Lung (tissue), 13 donors: Measurements from ENCODE around the gene LMOD1. TPM values are rescaled to one million over a fixed set of nuclear protein-coding genes. Genes with fewer than 3 reads are reported as not detected.

Source experiments
- ATAC-seq: fragments of 200-7000 bp; cut with Tn5 transposase; one replicate; pipeline ENCODE4 v1.9.1; 2020; ENCODE audit warnings: moderate number of reproducible peaks; ENCODE audit not compliant: insufficient read depth, low FRiP score
- DNase-seq, 3 donors: peaks; one replicate each; pipeline ENCODE4 v3.0.0-alpha.2; 2013 to 2017
- H3K27ac ChIP-seq, 2 donors: one replicate each; pipeline ENCODE4 v1.5.1; 2013; ENCODE audit warnings: mild to moderate bottlenecking in 2 of 2, moderate library complexity in 2 of 2, control low read depth in 1 of 2, inconsistent platforms in 1 of 2, low read depth in 1 of 2, low read length in 1 of 2
- H3K27me3 ChIP-seq, 3 donors: one replicate each; pipeline ENCODE4 v1.5.1; 2013; ENCODE audit warnings: low read length in 2 of 3; ENCODE audit not compliant: control insufficient read depth in 3 of 3, insufficient read depth in 3 of 3
- H3K36me3 ChIP-seq, 4 donors: one replicate each; pipeline ENCODE4 v1.5.1; 2013; ENCODE audit warnings: low read length in 4 of 4, mild to moderate bottlenecking in 1 of 4, moderate library complexity in 1 of 4; ENCODE audit not compliant: control insufficient read depth in 4 of 4, insufficient read depth in 4 of 4
- H3K4me1 ChIP-seq, 5 donors: one replicate each; pipeline ENCODE4 v1.5.1; 2013; ENCODE audit warnings: low read length in 5 of 5, mild to moderate bottlenecking in 2 of 5, moderate library complexity in 1 of 5; ENCODE audit not compliant: control insufficient read depth in 5 of 5, insufficient read depth in 5 of 5
- H3K4me3 ChIP-seq: one replicate; pipeline ENCODE4 v1.5.1; 2013; ENCODE audit warnings: mild to moderate bottlenecking, control low read depth, moderate library complexity
- H3K9ac ChIP-seq, 2 donors: one replicate each; pipeline ENCODE4 v1.5.1; 2013; ENCODE audit warnings: low read length in 2 of 2, control low read depth in 1 of 2; ENCODE audit not compliant: insufficient read depth in 1 of 2
- H3K9me3 ChIP-seq, 4 donors: one replicate each; pipeline ENCODE4 v1.5.1; 2013; ENCODE audit warnings: low read length in 3 of 4, mild to moderate bottlenecking in 1 of 4, moderate library complexity in 1 of 4; ENCODE audit not compliant: control insufficient read depth in 4 of 4, insufficient read depth in 3 of 4
- CTCF ChIP-seq: IDR thresholded peaks from 2 replicates; pipeline ENCODE4 v1.5.1; 2012; ENCODE audit warnings: mild to moderate bottlenecking; ENCODE audit errors: control extremely low read depth, extremely low read depth
- WGBS, 2 donors: extraction: QIAGEN DNeasy Blood & Tissue Kit; methylation state at CpG; one replicate each; pipeline ENCODE4 v1.1.7; 2013; 5-methylcytosine and 5-hydroxymethylcytosine counted together
- polyA plus RNA-seq, 2 donors: library from polyadenylated mRNA; stranded (reverse); fragments of 200-250 nt; gene quantifications; one replicate each; pipeline ENCODE4 v1.2.1, GENCODE V29; 2013
- small RNA-seq: library from RNA; depleted of rRNA; stranded (forward); fragments of <200 nt; gene quantifications from one replicate; pipeline ENCODE3, GENCODE V24; 2014; ENCODE audit warnings: low replicate concordance
- total RNA-seq, 2 donors: library from RNA; depleted of rRNA in 1 of 2; stranded (reverse); fragments of >200 nt in 1 of 2; gene quantifications; one replicate each; pipeline ENCODE4 v1.2.1, GENCODE V29; 2014 to 2021
- donor health status: control.
- donor health status: control.
- donor health status: Bipolar disorder and iron deficiency.
- donor health status: healthy.
- donor health status: DM: yes; HTN: yes; CAD: no.

The LMOD1 gene
- total and polyA plus RNA-seq, 4 donors: 9.6 to 25.1 (median 18.2) TPM

- 83 to 84% methylated on average over 1 of the region's 1 CpG for WGBS, 2 donors
- Histone ChIP-seq H3K4me3 (no peak overlapping the region), H3K4me1 (peaks cover 0 to 24% (median 7%) of the 10 kb centered on the region in 5 donors), H3K9me3 (no peaks in the 10 kb centered on the region), H3K27me3 (no peaks in the 10 kb centered on the region), H3K9ac (no peak overlapping the region), H3K36me3 (peaks cover 7 to 23% (median 16%) of the 10 kb centered on the region in 4 donors), H3K27ac (no peak overlapping the region)
- no peak for TF ChIP-seq CTCF
- DNase-seq (no peak), ATAC-seq (no peak)
Measured at GRCh38 chr1:201847150-201847549, 99.2 kb downstream of the LMOD1 start.

Small RNAs within 50 kb of the gene (small RNA-seq; reads per million reads assigned to genes)
- not detected for gene MIR6739
- gene RF00156: not detected

Other genes starting within 250 kb of the LMOD1 start
- 10 to 100 TPM; 37.2 to 52.3 TPM for gene IPO9, start 117.4 kb downstream of the LMOD1 start, total RNA-seq
- 10 to 100 TPM; 16.7 to 24.4 TPM for gene IPO9, start 117.4 kb downstream of the LMOD1 start, polyA plus RNA-seq
- gene SHISA4, start 57.6 kb downstream of the LMOD1 start, total RNA-seq: 10 to 100 TPM in 1 of 2 donors, 1 to 10 TPM in 1; 7.2 to 15.8 TPM
- gene SHISA4, start 57.6 kb downstream of the LMOD1 start, polyA plus RNA-seq: 10 to 100 TPM in 1 of 2 donors, 1 to 10 TPM in 1; 7.7 to 15.9 TPM
- 10 to 100 TPM; 25.9 to 44.4 TPM for gene TIMM17A, start 9.0 kb upstream of the LMOD1 start, total RNA-seq
- gene TIMM17A, start 9.0 kb upstream of the LMOD1 start, polyA plus RNA-seq: 10 to 100 TPM; 26.1 to 56.1 TPM
- gene RNPEP, start 36.1 kb upstream of the LMOD1 start, total RNA-seq: 10 to 100 TPM; 40.7 to 74.9 TPM
- 10 to 100 TPM; 45.9 to 49.2 TPM for gene RNPEP, start 36.1 kb upstream of the LMOD1 start, polyA plus RNA-seq
- gene ELF3, start 64.0 kb upstream of the LMOD1 start, total RNA-seq: 100 to 1,000 TPM; 150 to 219 TPM
- 100 to 1,000 TPM; 143 to 148 TPM for gene ELF3, start 64.0 kb upstream of the LMOD1 start, polyA plus RNA-seq
- gene GPR37L1, start 176.4 kb upstream of the LMOD1 start, total RNA-seq: under 1 TPM in 1 of 2 donors, not detected in 1; 0.09 TPM
- gene GPR37L1, start 176.4 kb upstream of the LMOD1 start, polyA plus RNA-seq: under 1 TPM; 0.04 to 0.05 TPM
- 10 to 100 TPM; 27.8 to 82.0 TPM for gene ARL8A, start 198.2 kb upstream of the LMOD1 start, total RNA-seq
- 10 to 100 TPM; 43.6 to 54.0 TPM for gene ARL8A, start 198.2 kb upstream of the LMOD1 start, polyA plus RNA-seq
- 1 to 10 TPM; 4.5 to 6.9 TPM for gene PTPN7, start 214.1 kb upstream of the LMOD1 start, total RNA-seq
- 10 to 100 TPM in 1 of 2 donors, 1 to 10 TPM in 1; 2.9 to 14.0 TPM for gene PTPN7, start 214.1 kb upstream of the LMOD1 start, polyA plus RNA-seq
- 1 to 10 TPM; 1.3 to 4.1 TPM for gene LGR6, start 247.3 kb upstream of the LMOD1 start, total RNA-seq
- gene LGR6, start 247.3 kb upstream of the LMOD1 start, polyA plus RNA-seq: 1 to 10 TPM in 1 of 2 donors, under 1 TPM in 1; 0.57 to 1.3 TPM